Mesenchymal stem cell (in vitro differentiated cells and primary cell): ENCODE results near the gene UTS2R.
"Not testable (repeated sequence)": the region's sequence is repeated elsewhere in the genome, so short reads cannot be mapped to it uniquely, and the experiment has no call there.

Experiments used
- DNase-seq: peaks from one replicate; pipeline ENCODE4 v3.0.0-alpha.2; 2013
- H2AFZ ChIP-seq: one replicate; pipeline ENCODE4 v1.6.1; 2013; ENCODE audit warnings: low read depth, mild to moderate bottlenecking, control low read depth, inconsistent platforms, low read length, moderate library complexity
- H2AK5ac ChIP-seq: 2 replicates; pipeline ENCODE4 v1.6.1; 2013; ENCODE audit warnings: low read length, moderate library complexity, mild to moderate bottlenecking, inconsistent platforms; ENCODE audit not compliant: severe bottlenecking
- H2BK120ac ChIP-seq: one replicate; pipeline ENCODE4 v1.6.1; 2013; ENCODE audit warnings: low read depth, mild to moderate bottlenecking, inconsistent platforms, low read length, moderate library complexity
- H2BK12ac ChIP-seq, 2 experiments: one replicate each; pipeline ENCODE4 v1.6.1; 2013; ENCODE audit warnings: inconsistent platforms in 2 of 2, low read length in 2 of 2, mild to moderate bottlenecking in 2 of 2, moderate library complexity in 2 of 2, control low read depth in 1 of 2
- H2BK15ac ChIP-seq: one replicate; pipeline ENCODE4 v1.6.1; 2013; ENCODE audit warnings: mild to moderate bottlenecking, low read depth, inconsistent platforms; ENCODE audit not compliant: poor library complexity, severe bottlenecking
- H2BK5ac ChIP-seq: 2 replicates; pipeline ENCODE4 v1.6.1; 2013; ENCODE audit warnings: low read depth, mild to moderate bottlenecking, low read length, control low read depth, inconsistent platforms; ENCODE audit not compliant: poor library complexity, severe bottlenecking
- H3K14ac ChIP-seq, 2 experiments: one replicate each; pipeline ENCODE4 v1.6.1; 2013; ENCODE audit warnings: inconsistent platforms in 2 of 2, low read length in 2 of 2, control low read depth in 1 of 2, mild to moderate bottlenecking in 1 of 2, moderate library complexity in 1 of 2
- H3K18ac ChIP-seq, 2 experiments: one replicate each; pipeline ENCODE4 v1.6.1; 2013; ENCODE audit warnings: inconsistent platforms in 2 of 2, low read length in 2 of 2, control low read depth in 1 of 2, low read depth in 1 of 2, mild to moderate bottlenecking in 1 of 2
- H3K23ac ChIP-seq, 2 experiments: one replicate each; pipeline ENCODE4 v1.6.1; 2013; ENCODE audit warnings: inconsistent platforms in 2 of 2, low read length in 2 of 2, mild to moderate bottlenecking in 2 of 2, moderate library complexity in 2 of 2, control low read depth in 1 of 2
- H3K27ac ChIP-seq: 2 replicates; pipeline ENCODE4 v1.5.1; 2013; ENCODE audit warnings: mild to moderate bottlenecking, moderate library complexity, low read length, control low read depth, inconsistent platforms; ENCODE audit not compliant: poor library complexity, severe bottlenecking
- H3K27me3 ChIP-seq, 2 experiments: 2 replicates each; pipeline versions ENCODE4 v1.6.1 to v1.7.0; 2013; ENCODE audit warnings: low read length in 2 of 2, mild to moderate bottlenecking in 2 of 2, moderate library complexity in 2 of 2, control low read depth in 1 of 2, inconsistent platforms in 1 of 2; ENCODE audit not compliant: control insufficient read depth in 1 of 2, insufficient read depth in 1 of 2
- H3K36me3 ChIP-seq, 2 experiments: 2 replicates each; pipeline versions ENCODE4 v1.6.1 to v1.7.0; 2013; ENCODE audit warnings: low read length in 2 of 2, control low read depth in 1 of 2, inconsistent platforms in 1 of 2, low read depth in 1 of 2, mild to moderate bottlenecking in 1 of 2; ENCODE audit not compliant: insufficient read depth in 2 of 2, control insufficient read depth in 1 of 2
- H3K4ac ChIP-seq, 2 experiments: one replicate each; pipeline ENCODE4 v1.6.1; 2013; ENCODE audit warnings: inconsistent platforms in 2 of 2, low read length in 2 of 2, mild to moderate bottlenecking in 2 of 2, moderate library complexity in 2 of 2, control low read depth in 1 of 2, low read depth in 1 of 2
- H3K4me1 ChIP-seq: 2 replicates; pipeline ENCODE4 v1.6.1; 2013; ENCODE audit warnings: low read depth, low read length, control low read depth; ENCODE audit not compliant: control insufficient read depth, insufficient read depth
- H3K4me2 ChIP-seq: 2 replicates; pipeline ENCODE4 v1.6.1; 2013; ENCODE audit warnings: low read length, mild to moderate bottlenecking, inconsistent platforms; ENCODE audit not compliant: poor library complexity, severe bottlenecking
- H3K4me3 ChIP-seq, 2 experiments: 2 replicates each; pipeline versions ENCODE4 v1.5.1 to v1.7.0; 2013; ENCODE audit warnings: low read length in 2 of 2, mild to moderate bottlenecking in 2 of 2, control low read depth in 1 of 2, low read depth in 1 of 2; ENCODE audit not compliant: insufficient read depth in 1 of 2
- H3K79me1 ChIP-seq: replicated peaks from 2 replicates; pipeline ENCODE4 v1.6.1; 2013; ENCODE audit warnings: mild to moderate bottlenecking, control low read depth, low read length, inconsistent platforms; ENCODE audit not compliant: poor library complexity, severe bottlenecking
- H3K9ac ChIP-seq: 2 replicates; pipeline ENCODE4 v1.7.0; 2013; ENCODE audit warnings: mild to moderate bottlenecking, low read length, moderate library complexity
- H3K9me3 ChIP-seq: 2 replicates; pipeline ENCODE4 v1.7.0; 2013; ENCODE audit warnings: mild to moderate bottlenecking, low read length; ENCODE audit not compliant: control insufficient read depth
- H4K8ac ChIP-seq: one replicate; pipeline ENCODE4 v1.6.1; 2013; ENCODE audit warnings: inconsistent platforms, mild to moderate bottlenecking, low read length, moderate library complexity
- H4K91ac ChIP-seq: one replicate; pipeline ENCODE4 v1.6.1; 2013; ENCODE audit warnings: mild to moderate bottlenecking, low read length, inconsistent platforms
- WGBS: methylation state at CpG from one replicate; pipeline ENCODE4 v1.1.7; 2013; ENCODE audit warnings: mixed read lengths; 5-methylcytosine and 5-hydroxymethylcytosine counted together

The UTS2R gene

DNA sequence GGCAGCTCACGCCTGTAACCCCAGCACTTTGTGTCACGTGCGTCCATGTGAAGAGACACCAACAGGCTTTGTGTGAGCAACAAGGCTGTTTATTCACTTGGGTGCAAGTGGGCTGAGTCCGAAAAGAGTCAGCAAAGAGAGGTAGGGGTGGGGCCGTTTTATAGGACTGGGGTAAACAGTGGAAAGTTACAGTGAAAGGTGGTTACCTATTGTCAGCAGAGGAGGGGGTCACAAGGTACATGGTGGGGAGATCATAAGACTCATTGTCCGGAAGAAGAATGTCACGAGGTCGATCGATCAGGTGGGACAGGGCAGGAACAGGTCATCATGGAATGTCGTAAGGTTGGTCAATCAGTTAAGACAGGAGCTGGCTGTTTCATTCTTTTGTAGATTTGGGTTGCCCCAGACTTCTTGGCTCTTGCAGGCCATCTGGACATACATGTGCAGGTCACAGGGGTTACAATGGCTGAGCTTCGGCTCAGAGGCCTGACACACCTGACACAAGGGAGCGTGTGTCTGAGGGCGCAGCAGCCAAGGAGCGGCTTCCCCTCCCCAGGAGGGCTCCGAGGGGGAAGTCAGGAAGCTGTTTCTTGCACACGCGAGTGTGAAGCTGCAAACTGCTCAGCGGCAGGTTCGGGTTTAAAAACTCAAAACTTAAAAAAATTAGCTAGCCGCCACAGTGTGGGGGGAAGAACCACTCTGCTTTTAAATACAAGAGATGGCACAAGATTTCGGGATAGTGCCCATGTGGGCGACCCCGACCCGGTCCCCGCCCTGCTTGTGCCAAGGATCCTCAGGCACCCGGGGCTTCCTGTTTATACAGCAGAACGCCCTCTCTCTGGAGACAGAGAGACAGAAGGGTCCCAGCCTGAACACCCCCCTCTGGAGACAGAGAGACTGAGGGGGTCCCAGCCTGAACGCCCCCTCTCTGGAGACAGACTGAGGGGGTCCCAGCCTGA is 24.9 kb upstream of the UTS2R start:
- no peak overlapping the region for H2BK5ac ChIP-seq
- no peak overlapping the region for H3K18ac ChIP-seq
- H3K14ac ChIP-seq = no peak overlapping the region
- no peak overlapping the region for H3K4me3 ChIP-seq
- no peak for DNase-seq
- peaks cover 9 to 22% of the 10 kb centered on the region in 2 experiments for H3K27me3 ChIP-seq
- H2AK5ac ChIP-seq = no peak overlapping the region
- no peak overlapping the region for H2AFZ ChIP-seq
- 85% methylated on average over 28 of the region's 28 CpGs for WGBS
- peaks cover 14% of the 10 kb centered on the region for H3K4me1 ChIP-seq
- H3K23ac ChIP-seq = no peak overlapping the region
- H3K4me2 ChIP-seq = no peak overlapping the region
- H3K9me3 ChIP-seq = no peaks in the 10 kb centered on the region
- H2BK12ac ChIP-seq = no peak overlapping the region
- no peak overlapping the region for H4K91ac ChIP-seq
- no peak overlapping the region for H2BK120ac ChIP-seq
- no peak overlapping the region for H4K8ac ChIP-seq
- no peak overlapping the region for H3K27ac ChIP-seq
- H3K9ac ChIP-seq = no peak overlapping the region
- H3K36me3 ChIP-seq = no peaks in the 10 kb centered on the region
- H3K4ac ChIP-seq = no peak overlapping the region
- no peak overlapping the region for H2BK15ac ChIP-seq
- H3K79me1 ChIP-seq = no peaks in the 10 kb centered on the region

DNA sequence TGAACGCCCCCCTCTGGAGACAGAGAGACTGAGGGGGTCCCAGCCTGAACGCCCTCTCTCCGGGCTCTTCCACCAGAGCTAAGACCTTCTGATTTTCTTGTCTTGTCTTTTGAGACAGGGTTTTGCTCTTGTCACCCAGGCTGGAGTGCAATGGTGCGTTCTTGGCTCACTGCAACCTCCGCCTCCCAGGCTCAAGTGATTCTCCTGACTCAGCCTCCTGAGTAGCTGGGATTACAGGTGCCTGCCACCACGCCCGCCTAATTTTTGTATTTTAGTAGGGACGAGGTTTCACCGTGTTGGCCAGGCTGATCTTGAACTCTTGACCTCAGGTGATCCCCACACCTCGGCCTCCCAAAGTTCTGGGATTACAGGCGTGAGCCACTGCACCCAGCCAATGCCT is 23.6 kb upstream of the UTS2R start:
- not testable (repeated sequence) for H4K8ac ChIP-seq, H3K23ac ChIP-seq, H3K4me2 ChIP-seq, DNase-seq, H3K4me3 ChIP-seq, H3K9me3 ChIP-seq, H3K79me1 ChIP-seq, H2BK5ac ChIP-seq, H3K27ac ChIP-seq, H2BK15ac ChIP-seq, H3K9ac ChIP-seq, H3K18ac ChIP-seq, H2AFZ ChIP-seq, H2AK5ac ChIP-seq, H2BK120ac ChIP-seq, H3K14ac ChIP-seq, H2BK12ac ChIP-seq, H4K91ac ChIP-seq, H3K36me3 ChIP-seq, H3K4ac ChIP-seq
- peaks cover 9 to 16% of the 10 kb centered on the region in 2 experiments for H3K27me3 ChIP-seq
- 89% methylated on average over 11 of the region's 11 CpGs for WGBS
- H3K4me1 ChIP-seq = peaks cover 18% of the 10 kb centered on the region

DNA sequence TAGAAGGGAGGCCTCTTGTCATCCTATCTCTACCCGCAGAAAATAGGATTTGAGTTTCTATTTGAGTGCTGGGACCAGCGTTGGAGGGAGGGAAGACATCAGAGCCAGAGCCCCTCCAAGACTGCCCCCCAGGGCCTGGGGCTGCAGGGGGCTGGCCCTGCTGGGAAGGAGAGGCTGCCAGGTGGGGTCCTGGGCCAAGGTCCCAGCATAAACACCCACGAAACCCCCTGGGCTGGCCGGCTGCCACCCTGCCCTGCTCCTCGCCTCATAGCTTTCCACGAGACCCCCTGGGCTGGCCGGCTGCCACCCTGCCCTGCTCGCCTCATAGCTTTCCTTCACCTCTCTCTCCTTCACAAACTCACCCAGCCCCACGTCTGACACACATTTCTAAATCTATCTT is 23.1 kb upstream of the UTS2R start:
- DNase-seq = no peak
- Histone ChIP-seq H3K4me1 (peaks cover 18% of the 10 kb centered on the region), H2BK120ac (no peak overlapping the region), H3K36me3 (no peaks in the 10 kb centered on the region), H2BK15ac (peak overlapping the region; percentile 12), H3K4me2 (no peak overlapping the region), H3K9me3 (no peaks in the 10 kb centered on the region), H3K9ac (peak overlapping the region; percentile 62), H4K8ac (no peak overlapping the region), H3K18ac (no peak overlapping the region), H3K27me3 (peaks cover 9 to 12% of the 10 kb centered on the region in 2 experiments), H3K27ac (no peak overlapping the region), H4K91ac (no peak overlapping the region), H3K23ac (no peak overlapping the region), H3K4ac (no peak overlapping the region), H2AFZ (no peak overlapping the region), H3K4me3 (no peak overlapping the region), H2BK5ac (no peak overlapping the region), H2BK12ac (no peak overlapping the region), H2AK5ac (no peak overlapping the region), H3K79me1 (no peaks in the 10 kb centered on the region), H3K14ac (no peak overlapping the region)
- WGBS = 83% methylated on average over 8 of the region's 9 CpGs

DNA sequence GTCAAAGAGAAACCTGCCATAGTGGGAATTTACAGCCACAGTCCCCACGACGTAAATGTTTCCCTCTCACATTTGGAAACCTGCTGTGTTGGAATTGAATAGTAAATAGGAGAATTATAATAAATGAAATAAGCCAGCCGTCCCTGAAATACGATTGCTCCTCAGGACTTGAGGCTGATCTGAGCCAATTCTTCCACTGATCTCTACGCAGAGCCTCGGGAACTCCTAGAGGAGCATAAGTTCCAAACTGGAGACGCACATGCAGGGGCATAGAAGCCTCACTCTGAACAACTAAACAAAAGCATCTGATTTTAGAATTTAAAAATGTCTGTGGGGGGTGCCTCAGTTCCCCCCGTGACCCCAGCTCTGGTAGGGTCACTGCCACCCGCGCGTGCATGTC is 22.7 kb upstream of the UTS2R start:
- Histone ChIP-seq H3K4ac (no peak overlapping the region), H2BK12ac (no peak overlapping the region), H3K23ac (no peak overlapping the region), H2AFZ (no peak overlapping the region), H3K9me3 (no peaks in the 10 kb centered on the region), H3K4me1 (peaks cover 18% of the 10 kb centered on the region), H2BK5ac (no peak overlapping the region), H2BK15ac (no peak overlapping the region), H3K4me3 (peak overlapping the region in 1 of 2 experiments; percentile 62), H3K9ac (peak overlapping the region; percentile 62), H3K18ac (no peak overlapping the region), H3K36me3 (no peaks in the 10 kb centered on the region), H3K14ac (no peak overlapping the region), H3K27me3 (peaks cover 9 to 12% of the 10 kb centered on the region in 2 experiments), H2AK5ac (no peak overlapping the region), H4K8ac (peak overlapping the region; percentile 43), H3K4me2 (no peak overlapping the region), H4K91ac (no peak overlapping the region), H3K27ac (no peak overlapping the region), H3K79me1 (no peaks in the 10 kb centered on the region), H2BK120ac (no peak overlapping the region)
- no peak for DNase-seq
- WGBS = 85% methylated on average over 10 of the region's 11 CpGs
